HFFc6 (cell line): ENCODE measurements around the gene RTEL1. TPM values are rescaled to one million over a fixed set of nuclear protein-coding genes. Genes with fewer than 3 reads are reported as not detected.
"Not testable (repeated sequence)": the region's sequence is repeated elsewhere in the genome, so short reads cannot be mapped to it uniquely, and the experiment has no call there.

Experiments used
- DNase-seq: peaks from one replicate; pipeline ENCODE4 v3.0.0-alpha.2; 2018
- H3K27ac Mint-ChIP-seq: 2 replicates; pipeline ENCODE4 v1.8.0; 2020; ENCODE audit warnings: mild to moderate bottlenecking, mixed read lengths
- H3K27me3 Mint-ChIP-seq: 2 replicates; pipeline ENCODE4 v1.8.0; 2021; ENCODE audit warnings: mild to moderate bottlenecking, moderate library complexity, mixed read lengths; ENCODE audit not compliant: insufficient read depth
- H3K36me3 Mint-ChIP-seq: 2 replicates; pipeline ENCODE4 v1.8.0; 2021; ENCODE audit warnings: low read depth, mixed read lengths
- H3K4me1 Mint-ChIP-seq: 2 replicates; pipeline ENCODE4 v1.8.0; 2020; ENCODE audit warnings: low read depth, mixed read lengths
- H3K4me3 Mint-ChIP-seq: 2 replicates; pipeline ENCODE4 v1.8.0; 2020; ENCODE audit warnings: mild to moderate bottlenecking, moderate library complexity, mixed read lengths
- H3K9me3 Mint-ChIP-seq: 2 replicates; pipeline ENCODE4 v1.8.0; 2020; ENCODE audit warnings: mild to moderate bottlenecking, mixed read lengths
- CTCF ChIP-seq: fragments of 200-600 bp; sonication (generic); IDR thresholded peaks from 2 replicates; pipeline ENCODE4 v1.5.0; 2021; ENCODE audit warnings: antibody characterized with exemption, mild to moderate bottlenecking
- total RNA-seq, 6 experiments: library from RNA; stranded (reverse); fragmentation: NEBNext Ultra II Directional; extraction: Animal tissue kit (Norgen Biotek cat#: 25700); gene quantifications; 2 replicates in 1 of 6; 3 replicates in 5 of 6; pipeline ENCODE4 v1.2.3, GENCODE V29; 2021

Gene RTEL1
- total RNA-seq, 6 experiments from 2014 or later: 19.0 to 26.8 (median 22.7) TPM

- Mint-ChIP-seq H3K27ac (no peak overlapping the region), H3K27me3 (peaks cover 6% of the 10 kb centered on the region), H3K4me1 (no peaks in the 10 kb centered on the region), H3K36me3 (no peaks in the 10 kb centered on the region), H3K9me3 (no peaks in the 10 kb centered on the region), H3K4me3 (no peak overlapping the region)
- no peak for DNase-seq
- TF ChIP-seq CTCF: no peak
Measured at GRCh38 chr20:63645218-63645617, 12.9 kb upstream of the RTEL1 start.

GRCh38 chr20:63648190-63648589, 9.9 kb upstream of the RTEL1 start:
- H3K27me3 Mint-ChIP-seq: peaks cover 9% of the 10 kb centered on the region
- H3K9me3 Mint-ChIP-seq: no peaks in the 10 kb centered on the region
- no peak for TF ChIP-seq CTCF
- no peaks in the 10 kb centered on the region for H3K36me3 Mint-ChIP-seq
- no peak overlapping the region for H3K4me3 Mint-ChIP-seq
- DNase-seq: no peak
- peaks cover 5% of the 10 kb centered on the region for H3K4me1 Mint-ChIP-seq
- H3K27ac Mint-ChIP-seq: no peak overlapping the region

GRCh38 chr20:63648895-63649589, 9.1 kb upstream of the RTEL1 start:
- H3K4me3 Mint-ChIP-seq: no peak overlapping the region
- H3K27me3 Mint-ChIP-seq: peaks cover 4% of the 10 kb centered on the region
- TF ChIP-seq CTCF: no peak
- H3K9me3 Mint-ChIP-seq: no peaks in the 10 kb centered on the region
- H3K36me3 Mint-ChIP-seq: no peaks in the 10 kb centered on the region
- H3K27ac Mint-ChIP-seq: no peak overlapping the region
- DNase-seq: no peak
- peaks cover 5% of the 10 kb centered on the region for H3K4me1 Mint-ChIP-seq

GRCh38 chr20:63650486-63650885, 7.6 kb upstream of the RTEL1 start:
- peaks cover 11% of the 10 kb centered on the region for H3K27me3 Mint-ChIP-seq
- H3K4me3 Mint-ChIP-seq, DNase-seq, H3K4me1 Mint-ChIP-seq, H3K36me3 Mint-ChIP-seq, H3K9me3 Mint-ChIP-seq, H3K27ac Mint-ChIP-seq: not testable (repeated sequence)

- TF ChIP-seq CTCF: no peak
- no peaks in the 10 kb centered on the region for H3K9me3 Mint-ChIP-seq
- H3K27ac Mint-ChIP-seq: no peak overlapping the region
- DNase-seq: no peak
- H3K4me1 Mint-ChIP-seq: peaks cover 5% of the 10 kb centered on the region
- H3K4me3 Mint-ChIP-seq: peak overlapping the region; percentile 65; the same call in 1 of the 2 replicates
- H3K27me3 Mint-ChIP-seq: peaks cover 11% of the 10 kb centered on the region
- H3K36me3 Mint-ChIP-seq: no peaks in the 10 kb centered on the region
Measured at GRCh38 chr20:63651942-63652191, 6.2 kb upstream of the RTEL1 start.

- no peak for TF ChIP-seq CTCF
- no peak overlapping the region for H3K4me3 Mint-ChIP-seq
- no peaks in the 10 kb centered on the region for H3K9me3 Mint-ChIP-seq
- no peaks in the 10 kb centered on the region for H3K36me3 Mint-ChIP-seq
- H3K4me1 Mint-ChIP-seq: peaks cover 5% of the 10 kb centered on the region
- no peak overlapping the region for H3K27ac Mint-ChIP-seq
- H3K27me3 Mint-ChIP-seq: peaks cover 11% of the 10 kb centered on the region
- no peak for DNase-seq
Measured at GRCh38 chr20:63652192-63652980, 5.7 kb upstream of the RTEL1 start.
